Sigmoid colon (tissue), 7 donors: ENCODE data around the gene GRB14. TPM values are rescaled to one million over a fixed set of nuclear protein-coding genes. Genes with fewer than 3 reads are reported as not detected.
A peak's percentile ranks its signal among the peaks of the same experiment; 100 is the strongest.

ENCODE experiments used
- DNase-seq: peaks from one replicate; pipeline ENCODE4 v3.0.0-alpha.2; 2019
- H3K27ac ChIP-seq, 4 donors: fragments of 200-600 bp; sonication (generic); one replicate each; pipeline ENCODE4 v1.5.1; 2016 to 2019; ENCODE audit warnings: mild to moderate bottlenecking in 1 of 4
- H3K27me3 ChIP-seq, 3 donors: fragments of 200-600 bp; sonication (generic); one replicate each; pipeline ENCODE4 v1.5.1; 2019; ENCODE audit warnings: mild to moderate bottlenecking in 1 of 3
- H3K36me3 ChIP-seq, 4 donors: fragments of 200-600 bp; sonication (generic); one replicate each; pipeline ENCODE4 v1.5.1; 2016 to 2019
- H3K4me1 ChIP-seq, 4 donors: fragments of 200-600 bp; sonication (generic); one replicate each; pipeline ENCODE4 v1.5.1; 2017 to 2019
- H3K4me3 ChIP-seq, 4 donors: fragments of 200-600 bp; sonication (generic); one replicate each; pipeline ENCODE4 v1.5.1; 2017 to 2019; ENCODE audit warnings: mild to moderate bottlenecking in 2 of 4, moderate library complexity in 1 of 4
- H3K9me3 ChIP-seq, 4 donors: fragments of 200-600 bp in 3 of 4; sonication (generic) in 3 of 4; one replicate each; pipeline versions ENCODE4 v1.5.1 to v1.6.1; 2013 to 2019
- CTCF ChIP-seq, 4 experiments: fragments of 450-650 bp in 3 of 4; fragments of 200-600 bp in 1 of 4; IDR thresholded peaks; one replicate each; pipeline ENCODE4 v1.5.1; 2016 to 2019; ENCODE audit warnings: antibody characterized with exemption in 4 of 4, mild to moderate bottlenecking in 3 of 4, moderate library complexity in 2 of 4
- EP300 ChIP-seq, 4 donors: sonication (generic); formaldehyde crosslinking; IDR thresholded peaks; one replicate each; pipeline ENCODE4 v1.6.1; 2017; ENCODE audit warnings: antibody characterized with exemption in 4 of 4
- POLR2A ChIP-seq, 2 donors: fragments of 450-650 bp; IDR thresholded peaks; one replicate each; pipeline ENCODE4 v1.6.1; 2016; ENCODE audit warnings: antibody characterized with exemption in 2 of 2, mild to moderate bottlenecking in 2 of 2, moderate library complexity in 2 of 2
- POLR2AphosphoS5 ChIP-seq, 4 donors: sonication (generic); formaldehyde crosslinking; IDR thresholded peaks; one replicate each; pipeline ENCODE4 v1.6.1; 2017; ENCODE audit warnings: antibody characterized with exemption in 4 of 4
- WGBS, 2 donors: extraction: QIAGEN DNeasy Blood & Tissue Kit; methylation state at CpG; one replicate each; pipeline ENCODE4 v1.1.7; 2013; 5-methylcytosine and 5-hydroxymethylcytosine counted together
- intact Hi-C: fragments of 100-400 bp; cut with DNase I; formaldehyde crosslinking; loops from one replicate; pipeline ENCODE4 v1.15.1; 2023
- polyA plus RNA-seq, 3 donors: library from polyadenylated mRNA; stranded (reverse); fragments of 200-250 nt; gene quantifications; one replicate each; pipeline ENCODE4 v1.2.3, GENCODE V29; 2013
- total RNA-seq, 4 donors: library from RNA; depleted of rRNA; stranded (reverse); fragments of >200 nt; gene quantifications; one replicate each; pipeline ENCODE4 v1.1.0, GENCODE V29; 2016
- donor health status: healthy with polysubstance abuse.
- donor health status: Bipolar disorder and iron deficiency.
- donor health status: healthy.

GRB14 gene
- total and polyA plus RNA-seq, 7 donors, result 0.46 to 19.8 (median 12.5) TPM

GRCh38 chr2:164662868-164663631 is 41.8 kb upstream of the GRB14 start:
- Histone ChIP-seq H3K4me3 (no peak overlapping the region), H3K4me1 (peaks cover 0 to 17% (median 4%) of the 10 kb centered on the region in 4 donors), H3K27me3 (no peaks in the 10 kb centered on the region), H3K36me3 (no peaks in the 10 kb centered on the region), H3K9me3 (no peaks in the 10 kb centered on the region), H3K27ac (peak overlapping the region in 1 of 4 donors; percentile 40)
- 55 to 93% methylated on average over 1 of the region's 1 CpG for WGBS, 2 donors
- TF ChIP-seq POLR2AphosphoS5 (IDR thresholded peaks at IDR 0.05) (no peak), EP300 (IDR thresholded peaks at IDR 0.05) (no peak), POLR2A (IDR thresholded peaks at IDR 0.05) (no peak), CTCF (IDR thresholded peaks at IDR 0.05) (no peak)
- intact Hi-C loops, result no loop called here
- DNase-seq, result no peak

- intact Hi-C loops, result no loop called here
Observed at GRCh38 chr2:164662066-164662465, 40.8 kb upstream of the GRB14 start.

GRCh38 chr2:164661349-164661748 is 40.1 kb upstream of the GRB14 start:
- H3K36me3 ChIP-seq, result no peaks in the 10 kb centered on the region
- no peak overlapping the region for H3K4me3 ChIP-seq
- intact Hi-C loops, result no loop called here
- H3K27ac ChIP-seq, result peak overlapping the region in 1 of 4 donors; percentile 4
- peaks cover 0 to 17% (median 4%) of the 10 kb centered on the region in 4 donors for H3K4me1 ChIP-seq
- no peak for DNase-seq
- no peak for TF ChIP-seq POLR2A (IDR thresholded peaks at IDR 0.05)
- no peak for TF ChIP-seq CTCF (IDR thresholded peaks at IDR 0.05)
- no peak for TF ChIP-seq POLR2AphosphoS5 (IDR thresholded peaks at IDR 0.05)
- no peak for TF ChIP-seq EP300 (IDR thresholded peaks at IDR 0.05)
- H3K9me3 ChIP-seq, result no peaks in the 10 kb centered on the region
- no peaks in the 10 kb centered on the region for H3K27me3 ChIP-seq

More at GRCh38 chr2:164662066-164662465, 40.8 kb upstream of the GRB14 start:
- no peak overlapping the region for H3K4me3 ChIP-seq
- DNase-seq, result no peak
- H3K36me3 ChIP-seq, result no peaks in the 10 kb centered on the region
- 65 to 82% methylated on average over 1 of the region's 1 CpG for WGBS, 2 donors
- no peaks in the 10 kb centered on the region for H3K9me3 ChIP-seq
- no peak for TF ChIP-seq POLR2A (IDR thresholded peaks at IDR 0.05)
- no peak for TF ChIP-seq EP300 (IDR thresholded peaks at IDR 0.05)
- no peak for TF ChIP-seq POLR2AphosphoS5 (IDR thresholded peaks at IDR 0.05)
- TF ChIP-seq CTCF (IDR thresholded peaks at IDR 0.05), result no peak
- no peaks in the 10 kb centered on the region for H3K27me3 ChIP-seq
- H3K27ac ChIP-seq, result peak overlapping the region in 2 of 4 donors; percentile 4 to 40
- peaks cover 0 to 17% (median 4%) of the 10 kb centered on the region in 4 donors for H3K4me1 ChIP-seq

- TF ChIP-seq EP300 (IDR thresholded peaks at IDR 0.05) (no peak), POLR2AphosphoS5 (IDR thresholded peaks at IDR 0.05) (no peak)
- Histone ChIP-seq H3K4me3 (no peak overlapping the region), H3K9me3 (no peaks in the 10 kb centered on the region), H3K36me3 (no peaks in the 10 kb centered on the region), H3K27ac (no peak overlapping the region), H3K27me3 (no peaks in the 10 kb centered on the region), H3K4me1 (peaks cover 0 to 11% (median 2%) of the 10 kb centered on the region in 4 donors)
- intact Hi-C loops, result no loop called here
- no peak for DNase-seq
- WGBS, 2 donors, result 91 to 94% methylated on average over 2 of the region's 2 CpGs
Observed at GRCh38 chr2:164657129-164657528, 35.8 kb upstream of the GRB14 start.

GRCh38 chr2:164655750-164656149 is 34.5 kb upstream of the GRB14 start:
- 91 to 93% methylated on average over 2 of the region's 2 CpGs for WGBS, 2 donors
- no peak for TF ChIP-seq POLR2AphosphoS5 (IDR thresholded peaks at IDR 0.05)
- TF ChIP-seq POLR2A (IDR thresholded peaks at IDR 0.05), result no peak
- TF ChIP-seq CTCF (IDR thresholded peaks at IDR 0.05), result no peak
- no peak for TF ChIP-seq EP300 (IDR thresholded peaks at IDR 0.05)
- peaks cover 0 to 6% (median 0%) of the 10 kb centered on the region in 4 donors for H3K4me1 ChIP-seq
- no peaks in the 10 kb centered on the region for H3K27me3 ChIP-seq
- intact Hi-C loops, result no loop called here
- no peak overlapping the region for H3K27ac ChIP-seq
- H3K36me3 ChIP-seq, result no peaks in the 10 kb centered on the region
- no peak for DNase-seq
- H3K9me3 ChIP-seq, result peaks cover 0 to 3% (median 0%) of the 10 kb centered on the region in 4 donors
- no peak overlapping the region for H3K4me3 ChIP-seq
